ENCODE data around the gene ADK. TPM values are rescaled to one million over a fixed set of nuclear protein-coding genes. Genes with fewer than 3 reads are reported as not detected.

Gene ADK
- total and polyA plus RNA-seq, 2 experiments from 2014 or later = 39.9 to 53.0 TPM

DNA sequence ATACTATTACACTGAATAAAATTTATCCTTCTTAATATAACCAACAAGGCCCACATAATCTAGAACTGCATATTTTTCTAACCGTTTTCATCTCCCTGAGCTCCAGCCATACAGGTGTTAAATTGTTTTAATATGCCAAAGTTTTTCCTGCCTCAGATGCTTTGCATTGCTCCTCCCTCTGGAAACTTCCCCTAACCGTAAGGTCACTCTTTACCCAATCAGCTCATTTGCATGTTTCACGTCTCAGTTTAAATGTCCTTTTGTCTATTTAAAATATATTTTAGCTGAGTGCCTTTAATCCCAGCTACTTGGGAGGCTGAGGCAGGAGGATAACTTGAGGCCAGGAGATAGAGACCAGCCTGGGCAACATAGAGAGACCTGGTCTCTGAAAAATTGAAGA lies 228.5 kb downstream of the ADK start:
- Mint-ChIP-seq H3K9me3 (no peaks in the 10 kb centered on the region), H3K4me3 (no peak overlapping the region), H3K27ac (no peak overlapping the region), H3K4me1 (no peaks in the 10 kb centered on the region), H3K27me3 (ENCODE audit: insufficient read depth, low read depth, poor library complexity) (no peaks in the 10 kb centered on the region), H3K36me3 (ENCODE audit: low read depth) (no peaks in the 10 kb centered on the region)
- H3K27me3 ChIP-seq (ENCODE audit: insufficient read depth) = no peaks in the 10 kb centered on the region
- no peak for DNase-seq (ENCODE audit: low spot score)
- H3K27ac ChIP-seq (ENCODE audit: low read depth) = no peak overlapping the region
- H3F3A ChIP-seq (replicated peaks; ENCODE audit: low read depth) = no peaks in the 10 kb centered on the region
- no peaks in the 10 kb centered on the region for H3K79me2 ChIP-seq (replicated peaks; ENCODE audit: insufficient read depth)
- H3K9me2 ChIP-seq (ENCODE audit: insufficient read depth) = no peaks in the 10 kb centered on the region
- TF ChIP-seq ZNF114 (CRISPR knock-in tag; IDR thresholded peaks at IDR 0.05) = no peak
- TF ChIP-seq, protein P1, sequence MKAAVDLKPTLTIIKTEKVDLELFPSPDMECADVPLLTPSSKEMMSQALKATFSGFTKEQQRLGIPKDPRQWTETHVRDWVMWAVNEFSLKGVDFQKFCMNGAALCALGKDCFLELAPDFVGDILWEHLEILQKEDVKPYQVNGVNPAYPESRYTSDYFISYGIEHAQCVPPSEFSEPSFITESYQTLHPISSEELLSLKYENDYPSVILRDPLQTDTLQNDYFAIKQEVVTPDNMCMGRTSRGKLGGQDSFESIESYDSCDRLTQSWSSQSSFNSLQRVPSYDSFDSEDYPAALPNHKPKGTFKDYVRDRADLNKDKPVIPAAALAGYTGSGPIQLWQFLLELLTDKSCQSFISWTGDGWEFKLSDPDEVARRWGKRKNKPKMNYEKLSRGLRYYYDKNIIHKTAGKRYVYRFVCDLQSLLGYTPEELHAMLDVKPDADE (IDR thresholded peaks at IDR 0.05) = no peak
- no peak for TF ChIP-seq STAT1 (IDR thresholded peaks at IDR 0.05; ENCODE audit: unreplicated experiment)
- no peak for TF ChIP-seq EZH2phosphoT487 (IDR thresholded peaks at IDR 0.05; ENCODE audit: unreplicated experiment)
- no peak for TF ChIP-seq CTCF (conservative IDR thresholded peaks at IDR 0.05; ENCODE audit: low read depth in 2 of 2)
- TF ChIP-seq NANOG (IDR thresholded peaks at IDR 0.05; ENCODE audit: borderline replicate concordance) = no peak
- TF ChIP-seq CREB1 (CRISPR knock-in tag; IDR thresholded peaks at IDR 0.05; ENCODE audit: low read depth) = no peak
- TF ChIP-seq POLR2AphosphoS5 (IDR thresholded peaks at IDR 0.05; ENCODE audit: low read depth) = no peak
- TF ChIP-seq EZH2 (IDR thresholded peaks at IDR 0.05; ENCODE audit: low read depth, unreplicated experiment) = no peak
- TF ChIP-seq ZNF462 (CRISPR knock-in tag; IDR thresholded peaks at IDR 0.05) = no peak
- TF ChIP-seq, protein P2, sequence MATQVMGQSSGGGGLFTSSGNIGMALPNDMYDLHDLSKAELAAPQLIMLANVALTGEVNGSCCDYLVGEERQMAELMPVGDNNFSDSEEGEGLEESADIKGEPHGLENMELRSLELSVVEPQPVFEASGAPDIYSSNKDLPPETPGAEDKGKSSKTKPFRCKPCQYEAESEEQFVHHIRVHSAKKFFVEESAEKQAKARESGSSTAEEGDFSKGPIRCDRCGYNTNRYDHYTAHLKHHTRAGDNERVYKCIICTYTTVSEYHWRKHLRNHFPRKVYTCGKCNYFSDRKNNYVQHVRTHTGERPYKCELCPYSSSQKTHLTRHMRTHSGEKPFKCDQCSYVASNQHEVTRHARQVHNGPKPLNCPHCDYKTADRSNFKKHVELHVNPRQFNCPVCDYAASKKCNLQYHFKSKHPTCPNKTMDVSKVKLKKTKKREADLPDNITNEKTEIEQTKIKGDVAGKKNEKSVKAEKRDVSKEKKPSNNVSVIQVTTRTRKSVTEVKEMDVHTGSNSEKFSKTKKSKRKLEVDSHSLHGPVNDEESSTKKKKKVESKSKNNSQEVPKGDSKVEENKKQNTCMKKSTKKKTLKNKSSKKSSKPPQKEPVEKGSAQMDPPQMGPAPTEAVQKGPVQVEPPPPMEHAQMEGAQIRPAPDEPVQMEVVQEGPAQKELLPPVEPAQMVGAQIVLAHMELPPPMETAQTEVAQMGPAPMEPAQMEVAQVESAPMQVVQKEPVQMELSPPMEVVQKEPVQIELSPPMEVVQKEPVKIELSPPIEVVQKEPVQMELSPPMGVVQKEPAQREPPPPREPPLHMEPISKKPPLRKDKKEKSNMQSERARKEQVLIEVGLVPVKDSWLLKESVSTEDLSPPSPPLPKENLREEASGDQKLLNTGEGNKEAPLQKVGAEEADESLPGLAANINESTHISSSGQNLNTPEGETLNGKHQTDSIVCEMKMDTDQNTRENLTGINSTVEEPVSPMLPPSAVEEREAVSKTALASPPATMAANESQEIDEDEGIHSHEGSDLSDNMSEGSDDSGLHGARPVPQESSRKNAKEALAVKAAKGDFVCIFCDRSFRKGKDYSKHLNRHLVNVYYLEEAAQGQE (IDR thresholded peaks at IDR 0.05; ENCODE audit: unreplicated experiment) = no peak
- TF ChIP-seq JUNB (IDR thresholded peaks at IDR 0.05; ENCODE audit: unreplicated experiment) = no peak
- H3K4me3 ChIP-seq = no peak overlapping the region
- ATAC-seq = no peak
- no peak overlapping the region for H3K4me2 ChIP-seq
- no peak overlapping the region for H2AFZ ChIP-seq
- H3K4me1 ChIP-seq (ENCODE audit: insufficient read depth) = peaks cover 5% of the 10 kb centered on the region
- no peaks in the 10 kb centered on the region for H4K20me1 ChIP-seq (replicated peaks; ENCODE audit: insufficient read depth)
- no peaks in the 10 kb centered on the region for H3K36me3 ChIP-seq (ENCODE audit: insufficient read depth)
